ENCODE results near the gene CASS4.

CASS4 gene

GRCh38 chr20:56504373-56505005 is 92.4 kb downstream of the CASS4 start:
- H3K27ac ChIP-seq: no peak overlapping the region
- no peak for TF ChIP-seq ZFX (IDR thresholded peaks at IDR 0.05; ENCODE audit: borderline replicate concordance)
- TF ChIP-seq, protein P1, sequence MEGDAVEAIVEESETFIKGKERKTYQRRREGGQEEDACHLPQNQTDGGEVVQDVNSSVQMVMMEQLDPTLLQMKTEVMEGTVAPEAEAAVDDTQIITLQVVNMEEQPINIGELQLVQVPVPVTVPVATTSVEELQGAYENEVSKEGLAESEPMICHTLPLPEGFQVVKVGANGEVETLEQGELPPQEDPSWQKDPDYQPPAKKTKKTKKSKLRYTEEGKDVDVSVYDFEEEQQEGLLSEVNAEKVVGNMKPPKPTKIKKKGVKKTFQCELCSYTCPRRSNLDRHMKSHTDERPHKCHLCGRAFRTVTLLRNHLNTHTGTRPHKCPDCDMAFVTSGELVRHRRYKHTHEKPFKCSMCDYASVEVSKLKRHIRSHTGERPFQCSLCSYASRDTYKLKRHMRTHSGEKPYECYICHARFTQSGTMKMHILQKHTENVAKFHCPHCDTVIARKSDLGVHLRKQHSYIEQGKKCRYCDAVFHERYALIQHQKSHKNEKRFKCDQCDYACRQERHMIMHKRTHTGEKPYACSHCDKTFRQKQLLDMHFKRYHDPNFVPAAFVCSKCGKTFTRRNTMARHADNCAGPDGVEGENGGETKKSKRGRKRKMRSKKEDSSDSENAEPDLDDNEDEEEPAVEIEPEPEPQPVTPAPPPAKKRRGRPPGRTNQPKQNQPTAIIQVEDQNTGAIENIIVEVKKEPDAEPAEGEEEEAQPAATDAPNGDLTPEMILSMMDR (IDR thresholded peaks at IDR 0.05): peak; percentile 42

GRCh38 chr20:56506103-56506502 is 94.0 kb downstream of the CASS4 start:
- H3K27ac ChIP-seq: no peak overlapping the region
- TF ChIP-seq, protein P1 (IDR thresholded peaks at IDR 0.05): no peak
- TF ChIP-seq ZFX (IDR thresholded peaks at IDR 0.05; ENCODE audit: borderline replicate concordance): no peak

All from 22Rv1 (cell line).